IMR-90 (cell line): Measurements from ENCODE around the gene AGAP1. TPM values are rescaled to one million over a fixed set of nuclear protein-coding genes. Genes with fewer than 3 reads are reported as not detected.

Experiments
- ATAC-seq: fragments of 200-7000 bp; cut with Tn5 transposase; 2 replicates; pipeline ENCODE4 v1.9.1; 2020; ENCODE audit warnings: low read depth, mild to moderate bottlenecking, moderate library complexity
- BruUV-seq: library from RNA; stranded (reverse); fragments of 400-500 nt; replicated peaks from 2 replicates; lab custom pipeline; 2021; lab: Mats Ljungman, UMichigan
- CTCF ChIA-PET: fragments of 300-600 bp; formaldehyde crosslinking; extraction: SDS; loops from one replicate; lab custom pipeline; 2021; ENCODE audit warnings: antibody characterized with exemption; lab: Yijun Ruan, JAX
- POLR2A ChIA-PET: fragments of 300-600 bp; sonication (Branson Sonifier 250); formaldehyde crosslinking; loops from one replicate; lab custom pipeline; 2022; ENCODE audit warnings: antibody characterized with exemption; ENCODE audit not compliant: unreplicated experiment; lab: Charles Lee
- DNase-seq: peaks from one replicate; pipeline ENCODE4 v3.0.0; 2013
- H2AFZ ChIP-seq: replicated peaks from 2 replicates; pipeline ENCODE3; 2013; ENCODE audit warnings: low read length, mild to moderate bottlenecking; ENCODE audit not compliant: poor library complexity
- H2AK5ac ChIP-seq: 2 replicates; pipeline ENCODE4 v1.6.1; 2013; ENCODE audit warnings: low read depth, low read length, inconsistent platforms
- H2AK9ac ChIP-seq: replicated peaks from 2 replicates; pipeline ENCODE3; 2013; ENCODE audit warnings: mild to moderate bottlenecking, low read depth, low read length, moderate library complexity; ENCODE audit not compliant: poor library complexity
- H2BK120ac ChIP-seq: 2 replicates; pipeline ENCODE4 v1.6.1; 2013; ENCODE audit warnings: low read depth, low read length, inconsistent platforms
- H2BK15ac ChIP-seq: 3 replicates; pipeline ENCODE4 v1.6.1; 2013; ENCODE audit warnings: low read depth, low read length, inconsistent platforms
- H2BK20ac ChIP-seq: 2 replicates; pipeline ENCODE4 v1.6.1; 2013; ENCODE audit warnings: low read depth, mild to moderate bottlenecking, inconsistent platforms, low read length, moderate library complexity
- H2BK5ac ChIP-seq: 2 replicates; pipeline ENCODE4 v1.6.1; 2013; ENCODE audit warnings: mild to moderate bottlenecking, low read depth, low read length, inconsistent platforms; ENCODE audit not compliant: poor library complexity, severe bottlenecking
- H3K14ac ChIP-seq: replicated peaks from 2 replicates; pipeline ENCODE4 v1.6.1; 2013; ENCODE audit warnings: low read depth, low read length, inconsistent platforms
- H3K18ac ChIP-seq: 2 replicates; pipeline ENCODE4 v1.6.1; 2013; ENCODE audit warnings: low read depth, low read length, control low read depth
- H3K23ac ChIP-seq: 2 replicates; pipeline ENCODE4 v1.6.1; 2013; ENCODE audit warnings: low read depth, low read length, inconsistent platforms
- H3K27ac ChIP-seq: 2 replicates; pipeline ENCODE4 v1.5.1; 2013; ENCODE audit warnings: mild to moderate bottlenecking, control low read depth, low read length; ENCODE audit not compliant: insufficient read depth
- H3K27me3 ChIP-seq: 2 replicates; pipeline ENCODE4 v1.6.1; 2013; ENCODE audit warnings: low read length; ENCODE audit not compliant: control insufficient read depth, insufficient read depth
- H3K36me3 ChIP-seq: 2 replicates; pipeline ENCODE4 v1.6.1; 2013; ENCODE audit warnings: low read length, mixed read lengths; ENCODE audit not compliant: control insufficient read depth, insufficient read depth
- H3K4ac ChIP-seq: 2 replicates; pipeline ENCODE4 v1.6.1; 2013; ENCODE audit warnings: low read depth, low read length, inconsistent platforms
- H3K4me1 ChIP-seq: 2 replicates; pipeline ENCODE4 v1.6.1; 2013; ENCODE audit warnings: low read length, mixed read lengths; ENCODE audit not compliant: control insufficient read depth, insufficient read depth
- H3K4me2 ChIP-seq: 2 replicates; pipeline ENCODE4 v1.6.1; 2013; ENCODE audit warnings: low read depth, mild to moderate bottlenecking, control low read depth, low read length, moderate library complexity
- H3K4me3 ChIP-seq: 2 replicates; pipeline ENCODE4 v1.5.1; 2013; ENCODE audit warnings: low read depth, mild to moderate bottlenecking, control low read depth, low read length, moderate library complexity; ENCODE audit not compliant: insufficient read depth
- H3K56ac ChIP-seq: 2 replicates; pipeline ENCODE4 v1.6.1; 2013; ENCODE audit warnings: low read length, inconsistent platforms; ENCODE audit not compliant: insufficient read depth; ENCODE audit errors: extremely low read depth
- H3K79me1 ChIP-seq, 2 experiments: 2 replicates each; pipeline ENCODE4 v1.6.1; 2013; ENCODE audit warnings: low read length in 2 of 2, inconsistent platforms in 1 of 2, low read depth in 1 of 2
- H3K9ac ChIP-seq: 2 replicates; pipeline ENCODE4 v1.6.1; 2013; ENCODE audit warnings: low read depth, low read length, control low read depth
- H3K9me1 ChIP-seq: 2 replicates; pipeline ENCODE4 v1.6.1; 2013; ENCODE audit warnings: low read length, inconsistent platforms; ENCODE audit not compliant: insufficient read depth
- H3K9me3 ChIP-seq: 2 replicates; pipeline ENCODE4 v1.6.1; 2013; ENCODE audit warnings: low read length; ENCODE audit not compliant: control insufficient read depth, insufficient read depth
- H4K20me1 ChIP-seq: 2 replicates; pipeline ENCODE4 v1.6.1; 2013; ENCODE audit warnings: low read length, inconsistent platforms; ENCODE audit not compliant: insufficient read depth
- H4K5ac ChIP-seq: 2 replicates; pipeline ENCODE4 v1.6.1; 2013; ENCODE audit warnings: mild to moderate bottlenecking, low read depth, low read length, control low read depth
- H4K8ac ChIP-seq, 2 experiments: 2 replicates each; pipeline ENCODE4 v1.6.1; 2013; ENCODE audit warnings: low read depth in 2 of 2, low read length in 2 of 2, control low read depth in 1 of 2, inconsistent platforms in 1 of 2
- H4K91ac ChIP-seq: 2 replicates; pipeline ENCODE4 v1.6.1; 2013; ENCODE audit warnings: low read depth, low read length, inconsistent platforms; ENCODE audit not compliant: insufficient read depth
- BHLHE40 ChIP-seq: fragments of 150-350 bp; IDR thresholded peaks from 2 replicates; pipeline ENCODE4 v1.6.1; 2016; ENCODE audit warnings: mild to moderate bottlenecking, low read depth, low read length
- CEBPB ChIP-seq: IDR thresholded peaks from 2 replicates; pipeline ENCODE4 v1.6.1; 2012; ENCODE audit warnings: low read depth, low read length, improper control_type of control experiment
- CHD1 ChIP-seq: IDR thresholded peaks from 2 replicates; pipeline ENCODE4 v1.6.1; 2012; ENCODE audit warnings: low read depth, low read length, improper control_type of control experiment
- CTCF ChIP-seq: conservative IDR thresholded peaks from 2 replicates; pipeline ENCODE4 v1.5.1; 2012; ENCODE audit warnings: mild to moderate bottlenecking, low read depth, low read length, improper control_type of control experiment
- ELK1 ChIP-seq: fragments of 150-350 bp; IDR thresholded peaks from 2 replicates; pipeline ENCODE4 v1.6.1; 2016; ENCODE audit warnings: low read depth, mild to moderate bottlenecking, low read length, moderate library complexity, borderline replicate concordance
- FOS ChIP-seq: fragments of 150-350 bp; IDR thresholded peaks from 2 replicates; pipeline ENCODE4 v1.6.1; 2016; ENCODE audit warnings: low read depth, low read length
- MAFK ChIP-seq: IDR thresholded peaks from 2 replicates; pipeline ENCODE4 v1.6.1; 2012; ENCODE audit warnings: low read depth, low read length, improper control_type of control experiment
- MAZ ChIP-seq: IDR thresholded peaks from 2 replicates; pipeline ENCODE4 v1.6.1; 2012; ENCODE audit warnings: low read depth, mild to moderate bottlenecking, low read length, improper control_type of control experiment, moderate library complexity, borderline replicate concordance
- MXI1 ChIP-seq: IDR thresholded peaks from 2 replicates; pipeline ENCODE4 v1.6.1; 2012; ENCODE audit warnings: low read depth, mild to moderate bottlenecking, low read length, moderate library complexity, borderline replicate concordance
- NFE2L2 ChIP-seq: fragments of 150-350 bp; IDR thresholded peaks from 2 replicates; pipeline ENCODE4 v1.6.1; 2016; ENCODE audit warnings: low read depth, mild to moderate bottlenecking, low read length
- POLR2A ChIP-seq: IDR thresholded peaks from 2 replicates; pipeline ENCODE4 v1.6.1; 2012; ENCODE audit warnings: mild to moderate bottlenecking, low read depth, low read length
- RAD21 ChIP-seq: IDR thresholded peaks from 2 replicates; pipeline ENCODE4 v1.6.1; 2012; ENCODE audit warnings: low read length, improper control_type of control experiment
- RCOR1 ChIP-seq: IDR thresholded peaks from 2 replicates; pipeline ENCODE4 v1.6.1; 2012; ENCODE audit warnings: mild to moderate bottlenecking, low read length, improper control_type of control experiment; ENCODE audit not compliant: insufficient replicate concordance
- RFX5 ChIP-seq: IDR thresholded peaks from 2 replicates; pipeline ENCODE4 v1.8.0; 2012; ENCODE audit warnings: low read depth, mild to moderate bottlenecking, low read length, moderate library complexity
- SMC3 ChIP-seq: fragments of 150-350 bp; IDR thresholded peaks from 2 replicates; pipeline ENCODE4 v1.6.1; 2016; ENCODE audit warnings: low read depth, mild to moderate bottlenecking, antibody characterized with exemption, low read length, moderate library complexity
- USF2 ChIP-seq: fragments of 150-350 bp; IDR thresholded peaks from 2 replicates; pipeline ENCODE4 v1.6.1; 2017; ENCODE audit warnings: mild to moderate bottlenecking, antibody characterized with exemption, low read length, low read depth
- WGBS, 2 experiments: methylation state at CpG; one replicate each; pipeline versions ENCODE4 v1.1.5 to v1.1.7; 2013; ENCODE audit warnings: missing lambda C conversion rate in 2 of 2; ENCODE audit not compliant: insufficient read length in 1 of 2; ENCODE audit errors: extremely low coverage in 2 of 2; 5-methylcytosine and 5-hydroxymethylcytosine counted together
- dilution Hi-C: fragments of 300-500 bp; cut with HindIII; formaldehyde crosslinking; loops from one replicate; pipeline ENCODE4 v1.14.3; 2018; ENCODE audit warnings: low sequenced_read_pairs; ENCODE audit not compliant: unreplicated experiment
- in situ Hi-C: fragments of 300-500 bp; cut with MboI; formaldehyde crosslinking; loops from 3 replicates; pipeline ENCODE4 v1.14.3; 2019; ENCODE audit warnings: low sequenced_read_pairs, inconsistent platforms, mixed read lengths
- intact Hi-C: fragments of 100-400 bp; cut with micrococcal nuclease; formaldehyde crosslinking; loops from 2 replicates; pipeline ENCODE4 v1.10.0; 2022
- polyA plus RNA-seq, 3 experiments: library from polyadenylated mRNA; depleted of rRNA; stranded (reverse); fragments of >200 nt; gene quantifications; 2 replicates each; pipeline ENCODE4 v1.2.3, GENCODE V29; 2012; ENCODE audit warnings: low replicate concordance in 1 of 3
- total RNA-seq: library from RNA; depleted of rRNA; stranded (reverse); fragments of >200 nt; gene quantifications from 2 replicates; pipeline ENCODE4 v1.2.3, GENCODE V29; 2012

AGAP1 gene
- total and polyA plus RNA-seq, 2 of the 4 experiments (the other 2 are of a cell fraction), result 15.1 to 16.4 TPM

GRCh38 chr2:236157815-236158498 lies 664.1 kb downstream of the AGAP1 start:
- intact Hi-C loops, result no loop called here
- no peak overlapping the region for H2BK20ac ChIP-seq
- DNase-seq (no peak), ATAC-seq (no peak)
- no peak overlapping the region for H2BK15ac ChIP-seq
- no peak overlapping the region for H4K91ac ChIP-seq
- H3K4me1 ChIP-seq, result no peaks in the 10 kb centered on the region
- no peak overlapping the region for H2AFZ ChIP-seq
- no CpG with 5 or more reads among the region's 10 CpGs for WGBS, 2 experiments
- no peak overlapping the region for H2AK5ac ChIP-seq
- CTCF ChIA-PET, result no interaction called here
- dilution Hi-C loops, result no loop called here
- no peaks in the 10 kb centered on the region for H4K20me1 ChIP-seq
- H3K9ac ChIP-seq, result no peak overlapping the region
- no peak overlapping the region for H3K4me3 ChIP-seq
- no peak overlapping the region for H3K27ac ChIP-seq
- BruUV-seq, result no TSS peak
- no peak overlapping the region for H4K5ac ChIP-seq
- H3K4me2 ChIP-seq, result no peak overlapping the region
- POLR2A ChIA-PET, result no interaction called here
- no peak overlapping the region for H3K18ac ChIP-seq
- in situ Hi-C loops, result loop anchor here (25.0 kb wide), 1 partner anchor 546 kb away; no protein-coding TSS in a partner anchor
- H2AK9ac ChIP-seq, result no peak overlapping the region
- no peaks in the 10 kb centered on the region for H3K36me3 ChIP-seq
- no peak overlapping the region for H3K14ac ChIP-seq
- H4K8ac ChIP-seq, result no peak overlapping the region
- no peaks in the 10 kb centered on the region for H3K79me1 ChIP-seq
- H3K9me3 ChIP-seq, result peaks cover 2% of the 10 kb centered on the region
- no peaks in the 10 kb centered on the region for H3K9me1 ChIP-seq
- no peak overlapping the region for H3K56ac ChIP-seq
- H2BK120ac ChIP-seq, result no peak overlapping the region
- H3K23ac ChIP-seq, result no peak overlapping the region
- H3K27me3 ChIP-seq, result peaks cover 73% of the 10 kb centered on the region
- no peak overlapping the region for H3K4ac ChIP-seq
- no peak overlapping the region for H2BK5ac ChIP-seq
- TF ChIP-seq NFE2L2 (no peak), USF2 (no peak), RCOR1 (no peak), MAFK (no peak), CEBPB (no peak), ELK1 (no peak), POLR2A (no peak), RFX5 (no peak), MXI1 (no peak), MAZ (no peak), FOS (no peak), CTCF (no peak), CHD1 (no peak), RAD21 (no peak), BHLHE40 (no peak), SMC3 (no peak)
